Sigmoid colon (tissue), 4 donors: Measurements from ENCODE around the gene CDKN2AIPNL.

ENCODE experiments used
- EP300 ChIP-seq, 4 donors: sonication (generic); formaldehyde crosslinking; IDR thresholded peaks; one replicate each; pipeline ENCODE4 v1.6.1; 2017; ENCODE audit warnings: antibody characterized with exemption in 4 of 4
- POLR2A ChIP-seq, 2 donors: fragments of 450-650 bp; IDR thresholded peaks; one replicate each; pipeline ENCODE4 v1.6.1; 2016; ENCODE audit warnings: antibody characterized with exemption in 2 of 2, mild to moderate bottlenecking in 2 of 2, moderate library complexity in 2 of 2
- TF ChIP-seq, protein P1 (sequence below), 4 experiments: fragments of 450-650 bp in 3 of 4; fragments of 200-600 bp in 1 of 4; IDR thresholded peaks; one replicate each; pipeline ENCODE4 v1.5.1; 2016 to 2019; ENCODE audit warnings: antibody characterized with exemption in 4 of 4, mild to moderate bottlenecking in 3 of 4, moderate library complexity in 2 of 4

DNA sequence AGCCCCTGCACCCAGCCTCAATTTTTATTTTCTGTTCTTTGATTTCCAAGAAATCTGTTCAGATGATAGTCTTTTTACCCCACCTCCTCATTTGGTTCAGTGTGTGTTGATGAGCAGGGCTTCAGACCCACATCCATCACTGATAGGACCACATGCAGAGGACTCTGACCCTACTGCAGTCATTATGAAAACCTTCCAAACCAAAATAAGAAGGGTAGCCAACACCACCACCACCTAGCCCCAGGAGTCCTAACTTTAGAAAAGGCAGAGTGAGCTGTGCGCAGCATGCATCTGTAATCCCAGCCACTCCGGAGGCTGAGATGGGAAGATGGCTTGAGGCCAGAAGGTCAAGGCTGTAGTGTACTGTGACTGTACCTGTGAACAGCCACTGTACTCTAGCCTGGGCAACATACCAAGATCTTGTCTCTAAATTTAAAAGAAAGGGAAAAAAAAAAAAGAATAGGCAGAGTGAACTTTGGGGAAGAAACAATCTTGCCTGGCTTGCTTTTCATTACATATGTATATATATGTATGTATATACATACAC is 13.0 kb downstream of the CDKN2AIPNL start:
- TF ChIP-seq, protein P1, sequence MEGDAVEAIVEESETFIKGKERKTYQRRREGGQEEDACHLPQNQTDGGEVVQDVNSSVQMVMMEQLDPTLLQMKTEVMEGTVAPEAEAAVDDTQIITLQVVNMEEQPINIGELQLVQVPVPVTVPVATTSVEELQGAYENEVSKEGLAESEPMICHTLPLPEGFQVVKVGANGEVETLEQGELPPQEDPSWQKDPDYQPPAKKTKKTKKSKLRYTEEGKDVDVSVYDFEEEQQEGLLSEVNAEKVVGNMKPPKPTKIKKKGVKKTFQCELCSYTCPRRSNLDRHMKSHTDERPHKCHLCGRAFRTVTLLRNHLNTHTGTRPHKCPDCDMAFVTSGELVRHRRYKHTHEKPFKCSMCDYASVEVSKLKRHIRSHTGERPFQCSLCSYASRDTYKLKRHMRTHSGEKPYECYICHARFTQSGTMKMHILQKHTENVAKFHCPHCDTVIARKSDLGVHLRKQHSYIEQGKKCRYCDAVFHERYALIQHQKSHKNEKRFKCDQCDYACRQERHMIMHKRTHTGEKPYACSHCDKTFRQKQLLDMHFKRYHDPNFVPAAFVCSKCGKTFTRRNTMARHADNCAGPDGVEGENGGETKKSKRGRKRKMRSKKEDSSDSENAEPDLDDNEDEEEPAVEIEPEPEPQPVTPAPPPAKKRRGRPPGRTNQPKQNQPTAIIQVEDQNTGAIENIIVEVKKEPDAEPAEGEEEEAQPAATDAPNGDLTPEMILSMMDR (IDR thresholded peaks at IDR 0.05), result no peak
- TF ChIP-seq POLR2A (IDR thresholded peaks at IDR 0.05) (no peak), EP300 (IDR thresholded peaks at IDR 0.05) (no peak)
